ENCODE data around the gene ODC1. TPM values are rescaled to one million over a fixed set of nuclear protein-coding genes. Genes with fewer than 3 reads are reported as not detected.
A peak's percentile ranks its signal among the peaks of the same experiment; 100 is the strongest.

ODC1 gene
- total and polyA plus RNA-seq, 2 donors (not counting 3 experiments of a cell fraction or from before 2014, with no cell fraction given): 109 to 132 TPM

- intact Hi-C loops (cut with micrococcal nuclease): loop anchor here (1.0 to 5.0 kb wide), 8 partner anchors 26 to 623 kb away; partner anchors contain the start of gene HPCAL1
- dilution Hi-C loops (cut with MboI; ENCODE audit: extremely low pct_ligation_motif_present, low sequenced_read_pairs): no loop called here
These were observed 13.0 kb downstream of the ODC1 start for GRCh38 chr2:10434886-10435819.

More at GRCh38 chr2:10434886-10435819, 13.0 kb downstream of the ODC1 start:
- H3K36me3 ChIP-seq (ENCODE audit: control insufficient read depth in 2 of 2, extremely low read depth in 1 of 2, insufficient read depth in 2 of 2, low read length in 2 of 2): peaks cover 1 to 10% of the 10 kb centered on the region in 2 experiments
- FAIRE-seq: peak; percentile 92
- no peak overlapping the region for H3K4me2 ChIP-seq (ENCODE audit: insufficient read depth, low read length)
- no peaks in the 10 kb centered on the region for H3K79me2 ChIP-seq (ENCODE audit: control insufficient read depth, insufficient read depth, low read length)
- POLR2A ChIA-PET: interaction anchor here (0.6 to 1.8 kb wide), 5 partner anchors 234 to 363 kb away, joined by 3 to 6 read pairs (median 3); no protein-coding TSS in a partner anchor
- CTCF ChIA-PET: interaction anchor here (0.6 to 10.5 kb wide), 79 partner anchors 8 to 664 kb away, joined by 3 to 565 read pairs (median 5); partner anchors contain the start of genes CYS1, HPCAL1, KLF11 and ODC1
- no peak for TF ChIP-seq EZH2 (IDR thresholded peaks at IDR 0.05; ENCODE audit: borderline replicate concordance, low read depth, low read length, severe bottlenecking)
- no peak for TF ChIP-seq FOS (IDR thresholded peaks at IDR 0.05; ENCODE audit: borderline replicate concordance, insufficient read depth, low read length)
- TF ChIP-seq, protein P1, sequence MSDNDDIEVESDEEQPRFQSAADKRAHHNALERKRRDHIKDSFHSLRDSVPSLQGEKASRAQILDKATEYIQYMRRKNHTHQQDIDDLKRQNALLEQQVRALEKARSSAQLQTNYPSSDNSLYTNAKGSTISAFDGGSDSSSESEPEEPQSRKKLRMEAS (IDR thresholded peaks at IDR 0.05; ENCODE audit: insufficient read depth, insufficient read length): no peak
- TF ChIP-seq MYC (IDR thresholded peaks at IDR 0.05; ENCODE audit: low read depth, low read length): no peak
- TF ChIP-seq, protein P2, sequence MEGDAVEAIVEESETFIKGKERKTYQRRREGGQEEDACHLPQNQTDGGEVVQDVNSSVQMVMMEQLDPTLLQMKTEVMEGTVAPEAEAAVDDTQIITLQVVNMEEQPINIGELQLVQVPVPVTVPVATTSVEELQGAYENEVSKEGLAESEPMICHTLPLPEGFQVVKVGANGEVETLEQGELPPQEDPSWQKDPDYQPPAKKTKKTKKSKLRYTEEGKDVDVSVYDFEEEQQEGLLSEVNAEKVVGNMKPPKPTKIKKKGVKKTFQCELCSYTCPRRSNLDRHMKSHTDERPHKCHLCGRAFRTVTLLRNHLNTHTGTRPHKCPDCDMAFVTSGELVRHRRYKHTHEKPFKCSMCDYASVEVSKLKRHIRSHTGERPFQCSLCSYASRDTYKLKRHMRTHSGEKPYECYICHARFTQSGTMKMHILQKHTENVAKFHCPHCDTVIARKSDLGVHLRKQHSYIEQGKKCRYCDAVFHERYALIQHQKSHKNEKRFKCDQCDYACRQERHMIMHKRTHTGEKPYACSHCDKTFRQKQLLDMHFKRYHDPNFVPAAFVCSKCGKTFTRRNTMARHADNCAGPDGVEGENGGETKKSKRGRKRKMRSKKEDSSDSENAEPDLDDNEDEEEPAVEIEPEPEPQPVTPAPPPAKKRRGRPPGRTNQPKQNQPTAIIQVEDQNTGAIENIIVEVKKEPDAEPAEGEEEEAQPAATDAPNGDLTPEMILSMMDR (IDR thresholded peaks at IDR 0.05; ENCODE audit: extremely low read depth in 1 of 2, insufficient read depth in 1 of 2, low read depth in 1 of 2, low read length in 2 of 2): peak; percentile 96
- H3K9me1 ChIP-seq (replicated peaks; ENCODE audit: control insufficient read depth, extremely low read depth, insufficient read depth, low read length): no peaks in the 10 kb centered on the region
- peak; percentile 74 for DNase-seq (ENCODE audit: low read depth, low spot score)
- H3K9ac ChIP-seq (replicated peaks; ENCODE audit: extremely low read depth, insufficient read depth, low read length): no peak overlapping the region
- H3K27ac ChIP-seq (ENCODE audit: insufficient read depth, low read depth, low read length): no peak overlapping the region
- H3K4me3 ChIP-seq (replicated peaks in 1 of 3; ENCODE audit: insufficient read depth in 1 of 3, low read depth in 1 of 3, low read length in 3 of 3): no peak overlapping the region
- H3K27me3 ChIP-seq (ENCODE audit: control insufficient read depth in 2 of 2, insufficient read depth in 2 of 2, low read length in 2 of 2): no peaks in the 10 kb centered on the region
- BruUV-seq (replicated peaks): no TSS peak
- H3K9me3 ChIP-seq (replicated peaks; ENCODE audit: control insufficient read depth, insufficient read depth, low read length): no peaks in the 10 kb centered on the region
- H4K20me1 ChIP-seq (replicated peaks; ENCODE audit: control insufficient read depth, extremely low read depth, insufficient read depth, low read length): no peaks in the 10 kb centered on the region
- no peak overlapping the region for H2AFZ ChIP-seq (ENCODE audit: low read depth, low read length)
- H3K4me1 ChIP-seq (ENCODE audit: control insufficient read depth, extremely low read depth, insufficient read depth, low read length): no peaks in the 10 kb centered on the region
